D341Med (cell line): ENCODE data around the gene SYNE2.
"Not testable (repeated sequence)": the region's sequence is repeated elsewhere in the genome, so short reads cannot be mapped to it uniquely, and the experiment has no call there.

Source experiments
- DNase-seq: peaks from one replicate; pipeline ENCODE4 v3.0.0; 2012; ENCODE audit warnings: low spot score

SYNE2 gene

DNA sequence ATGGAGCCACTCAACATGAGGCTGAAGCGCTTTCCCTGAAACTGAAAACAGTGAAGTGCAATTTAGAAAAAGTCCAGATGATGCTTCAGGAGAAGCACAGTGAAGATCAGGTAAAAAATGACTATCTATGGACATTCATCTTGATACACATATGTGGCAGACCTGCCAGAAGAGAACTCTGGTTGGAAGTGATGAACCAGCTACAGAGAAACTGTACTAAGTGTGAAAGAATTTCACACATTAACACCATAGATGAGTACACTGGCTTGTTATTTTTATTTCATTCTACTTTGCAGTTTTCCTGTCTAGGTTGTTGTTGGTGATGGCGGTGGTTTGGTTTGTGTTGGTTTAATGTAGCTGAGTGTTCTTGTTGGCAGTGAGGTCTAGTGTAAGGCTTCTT, 266.7 kb downstream of the SYNE2 start:
- DNase-seq, result no peak

DNA sequence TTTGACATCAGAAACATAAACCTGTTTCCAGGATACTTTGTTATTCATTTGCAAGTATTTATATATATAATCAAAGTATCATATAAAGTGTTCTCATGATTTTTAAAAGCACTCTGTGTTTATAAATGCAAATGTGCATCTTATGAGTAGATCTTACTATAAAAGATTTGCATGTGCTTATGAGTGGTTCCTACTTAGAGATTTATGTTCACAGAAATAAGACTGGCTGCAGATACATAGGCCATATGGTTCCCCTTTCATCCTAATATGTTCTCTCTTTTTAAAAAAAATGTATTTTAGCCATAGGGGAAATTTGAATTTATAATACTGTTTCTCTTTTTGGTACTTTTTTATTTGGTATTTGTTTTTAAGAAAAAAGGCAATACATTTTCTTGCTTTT, 267.2 kb downstream of the SYNE2 start:
- DNase-seq, result no peak

DNA sequence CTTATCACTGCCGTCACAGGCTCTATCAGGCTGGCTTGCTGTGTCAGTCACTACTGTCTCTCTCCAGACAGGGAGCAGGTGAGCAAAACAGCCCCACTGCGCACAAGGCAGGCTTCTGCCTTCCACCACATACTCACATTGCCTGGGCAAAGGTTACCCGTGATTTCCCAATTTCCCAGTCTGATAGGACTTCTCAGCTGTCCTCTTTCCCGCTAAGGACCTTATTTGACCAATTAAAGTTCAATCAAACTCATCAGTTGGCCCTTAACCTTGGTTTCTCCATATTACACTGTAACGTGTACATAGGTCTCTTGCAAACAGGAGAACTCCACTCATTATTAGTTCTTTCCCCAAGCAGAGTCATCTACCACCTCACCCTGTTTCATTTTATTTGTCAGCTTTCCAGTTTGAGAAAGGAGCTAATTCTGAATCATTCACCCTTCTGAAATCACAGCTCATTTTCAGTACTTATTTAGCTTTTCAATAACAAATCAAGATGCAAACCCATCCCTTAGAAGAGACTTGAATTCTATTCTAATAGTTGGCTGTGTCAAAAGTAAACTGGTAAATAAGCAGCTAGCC, 270.5 kb downstream of the SYNE2 start:
- no peak for DNase-seq

DNA sequence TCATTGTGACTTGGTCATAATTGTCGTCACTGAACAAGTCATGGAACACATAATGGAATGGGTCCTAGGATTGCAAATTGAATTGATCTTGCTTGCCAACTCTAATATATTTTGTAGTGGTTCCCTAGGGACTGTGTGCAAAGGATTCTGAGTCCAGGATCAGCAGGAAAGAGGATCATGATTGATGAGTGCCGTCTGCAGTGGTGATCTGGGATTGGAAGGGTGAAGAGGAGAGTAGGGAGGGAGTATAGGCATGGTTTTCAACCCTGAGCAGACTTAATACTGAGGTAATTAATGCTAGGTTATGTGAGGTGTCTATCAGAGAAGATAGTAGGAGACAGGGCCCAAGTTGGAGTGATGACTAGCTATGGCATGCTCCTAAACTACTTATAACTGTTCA, 272.5 kb downstream of the SYNE2 start:
- no peak for DNase-seq

DNA sequence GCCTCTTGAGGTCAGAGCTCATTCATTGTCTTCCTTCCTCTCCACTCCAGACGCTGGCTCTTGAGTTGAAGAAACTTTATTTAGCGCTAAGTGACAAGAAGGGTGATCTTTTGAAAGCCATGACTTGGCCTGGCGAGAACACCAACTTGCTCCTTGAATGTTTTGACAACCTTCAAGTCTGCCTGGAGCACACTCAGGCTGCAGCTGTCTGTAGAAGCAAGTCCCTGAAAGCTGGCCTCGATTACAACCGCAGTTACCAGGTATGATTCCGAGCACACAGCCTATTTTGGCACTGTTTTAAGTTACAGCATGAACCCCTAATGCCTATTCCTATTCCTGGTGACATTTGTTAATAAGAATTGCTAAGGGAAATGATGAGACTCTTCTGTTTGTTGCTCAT, 273.7 kb downstream of the SYNE2 start:
- DNase-seq, result no peak

DNA sequence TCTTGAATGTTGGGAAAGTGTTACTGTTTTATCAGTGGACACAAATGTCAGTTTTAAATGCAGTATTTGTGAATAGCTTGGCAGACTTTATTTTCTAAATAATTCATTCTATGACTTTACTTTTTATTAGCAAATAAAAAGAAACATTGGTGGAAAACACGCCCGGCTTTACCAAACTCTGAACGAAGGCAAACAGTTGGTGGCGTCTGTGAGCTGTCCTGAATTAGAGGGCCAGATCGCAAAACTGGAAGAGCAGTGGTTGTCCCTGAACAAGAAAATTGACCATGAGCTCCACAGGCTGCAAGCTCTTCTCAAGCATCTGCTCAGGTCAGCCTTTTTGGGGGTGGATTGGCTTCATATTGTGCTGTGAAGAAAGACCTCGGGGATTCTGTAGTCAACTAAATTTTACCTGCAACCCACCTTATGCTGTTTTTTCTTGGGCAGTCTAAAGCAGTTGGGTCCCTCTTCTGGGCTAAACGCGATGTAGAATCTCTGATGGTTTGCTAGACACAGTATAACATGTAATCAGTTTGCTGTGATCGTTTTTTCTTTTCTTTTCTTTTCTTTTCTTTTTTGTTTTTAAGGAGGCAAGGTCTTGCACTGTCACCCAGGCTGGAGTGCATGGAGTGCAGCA, 285.0 kb downstream of the SYNE2 start:
- DNase-seq, result peak; percentile 36

DNA sequence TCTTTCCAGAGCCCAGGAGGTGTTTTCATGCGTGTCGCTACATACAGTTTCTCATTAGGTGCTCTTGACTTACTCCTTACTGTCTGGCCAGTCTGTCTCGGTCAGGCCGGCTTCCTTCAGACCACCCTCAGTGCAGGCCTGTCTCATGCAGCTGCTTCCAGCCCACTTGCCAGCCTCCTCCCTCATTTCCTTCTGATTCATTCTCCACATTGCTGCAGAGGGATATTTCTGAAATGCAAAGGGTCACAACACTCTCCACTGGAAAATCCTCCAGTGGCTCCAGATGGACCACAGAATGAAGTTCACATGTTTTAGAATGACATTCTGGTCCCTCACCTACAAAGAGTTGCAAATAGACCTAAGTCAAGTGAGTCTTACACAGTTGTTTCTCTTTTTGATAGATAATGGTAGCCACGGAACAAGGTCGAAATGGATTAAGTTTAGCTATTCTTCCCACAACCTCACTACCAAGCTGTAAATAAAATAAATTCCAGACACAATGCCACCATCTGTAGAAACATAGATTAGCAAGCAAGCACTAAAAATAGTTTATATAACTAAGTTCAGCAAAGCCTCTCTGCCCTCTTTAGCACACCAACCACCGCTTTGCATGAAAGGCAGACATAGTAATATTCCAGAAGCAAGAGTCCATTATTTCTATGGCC, 294.5 kb downstream of the SYNE2 start:
- no peak for DNase-seq

DNA sequence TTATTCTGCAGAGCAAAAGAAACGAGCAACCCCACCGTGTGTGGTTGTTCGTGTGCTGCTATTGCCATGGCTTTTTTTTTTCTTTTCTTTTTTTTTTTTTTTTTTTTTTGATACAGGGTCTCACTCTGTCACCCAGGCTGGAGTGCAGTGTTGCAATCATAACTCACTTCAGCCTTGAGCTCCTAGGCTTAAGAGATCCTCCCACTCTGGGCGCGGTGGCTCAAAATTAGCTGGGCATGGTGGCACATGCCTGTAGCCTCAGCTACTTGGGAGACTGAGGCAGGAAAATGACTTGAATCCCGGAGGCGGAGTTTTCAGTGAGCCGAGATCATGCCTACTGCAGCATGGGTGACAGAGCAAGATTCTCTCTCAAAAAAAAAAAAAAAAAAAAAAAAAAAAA, 297.1 kb downstream of the SYNE2 start:
- no peak for DNase-seq

DNA sequence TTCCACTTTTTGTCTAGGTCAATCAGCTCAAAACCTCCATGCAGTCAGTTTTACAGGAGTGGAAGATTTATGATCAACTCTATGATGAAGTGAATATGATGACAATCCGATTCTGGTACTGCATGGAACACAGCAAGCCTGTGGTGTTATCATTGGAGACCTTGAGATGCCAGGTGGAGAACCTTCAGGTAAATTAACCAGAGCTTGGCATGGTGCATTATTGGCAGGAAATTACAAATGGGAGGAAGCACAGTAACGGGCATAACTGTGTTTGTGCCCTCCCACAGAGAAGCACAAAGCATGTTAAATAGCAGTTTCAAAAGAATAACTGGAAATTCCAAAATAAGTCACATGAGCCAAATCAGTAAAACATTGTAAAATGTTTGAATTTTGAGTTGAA, 305.8 kb downstream of the SYNE2 start:
- no peak for DNase-seq

DNA sequence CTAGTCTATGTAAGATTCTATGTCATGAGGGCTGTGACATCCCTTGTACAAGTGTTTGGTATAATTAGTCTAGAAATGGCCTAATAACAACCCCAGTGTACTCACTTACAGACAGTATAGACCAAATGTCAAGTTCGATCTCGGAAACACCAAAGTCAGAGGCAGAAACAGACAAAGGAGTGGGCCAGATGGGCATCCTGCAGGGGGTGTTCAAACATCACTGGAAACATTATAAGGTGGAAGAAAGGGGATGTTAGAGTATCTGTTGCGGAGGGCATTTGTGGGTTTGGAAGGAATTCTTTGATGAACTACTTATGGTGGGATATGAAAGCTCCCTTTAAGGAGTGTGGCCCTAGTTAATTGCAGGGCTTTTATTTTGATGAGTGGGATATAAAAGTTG, 306.8 kb downstream of the SYNE2 start:
- DNase-seq, result no peak

DNA sequence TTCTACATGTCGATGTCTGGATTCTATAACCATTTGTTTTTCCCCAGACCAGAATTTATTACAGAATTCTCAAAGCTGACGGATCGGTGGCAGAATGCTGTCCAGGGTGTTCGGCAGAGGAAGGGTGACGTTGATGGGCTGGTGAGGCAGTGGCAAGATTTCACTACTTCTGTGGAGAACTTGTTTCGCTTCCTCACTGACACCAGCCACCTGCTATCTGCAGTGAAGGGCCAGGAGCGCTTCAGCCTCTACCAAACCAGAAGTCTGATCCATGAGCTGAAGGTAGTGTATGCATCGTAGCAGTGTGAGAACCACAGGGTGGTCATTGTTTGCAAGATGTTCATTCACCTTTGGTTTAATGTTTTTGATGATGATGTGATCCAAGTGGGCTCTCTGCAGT, 317.4 kb downstream of the SYNE2 start:
- DNase-seq, result no peak

DNA sequence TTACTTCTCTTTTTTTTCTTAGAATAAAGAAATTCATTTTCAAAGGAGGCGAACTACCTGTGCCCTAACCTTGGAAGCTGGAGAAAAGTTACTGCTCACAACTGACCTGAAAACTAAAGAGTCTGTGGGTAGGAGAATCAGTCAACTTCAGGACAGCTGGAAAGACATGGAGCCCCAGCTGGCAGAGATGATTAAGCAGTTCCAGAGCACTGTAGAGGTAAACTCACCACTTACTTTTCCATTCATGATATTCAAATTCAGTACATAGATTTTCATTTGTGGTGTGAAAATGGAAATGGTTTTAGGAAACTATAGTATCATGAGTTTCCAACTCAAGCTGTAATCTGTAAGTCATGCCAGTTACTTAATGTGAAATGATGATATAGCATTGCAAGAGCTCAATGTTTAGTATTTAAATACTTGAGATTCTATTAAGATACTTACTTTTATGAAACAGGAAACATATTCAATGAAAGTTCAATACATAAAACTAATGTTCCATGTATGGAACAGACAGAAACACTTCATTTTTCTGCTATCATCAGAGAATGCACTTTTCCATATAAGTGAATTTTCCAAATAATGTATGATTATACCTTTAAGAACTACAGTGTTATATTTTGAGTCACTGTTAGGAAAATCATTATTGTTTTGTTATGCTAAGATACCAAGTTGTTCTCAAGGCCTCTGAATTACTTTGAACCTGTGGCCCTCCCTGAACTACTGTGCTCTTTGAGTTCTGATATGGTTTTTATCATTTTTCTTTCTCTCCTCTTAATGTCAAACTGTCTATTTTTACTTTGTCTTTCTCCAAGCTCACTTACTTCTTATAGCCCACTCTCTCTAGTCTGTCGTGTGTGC, 322.3 kb downstream of the SYNE2 start:
- no peak for DNase-seq

DNA sequence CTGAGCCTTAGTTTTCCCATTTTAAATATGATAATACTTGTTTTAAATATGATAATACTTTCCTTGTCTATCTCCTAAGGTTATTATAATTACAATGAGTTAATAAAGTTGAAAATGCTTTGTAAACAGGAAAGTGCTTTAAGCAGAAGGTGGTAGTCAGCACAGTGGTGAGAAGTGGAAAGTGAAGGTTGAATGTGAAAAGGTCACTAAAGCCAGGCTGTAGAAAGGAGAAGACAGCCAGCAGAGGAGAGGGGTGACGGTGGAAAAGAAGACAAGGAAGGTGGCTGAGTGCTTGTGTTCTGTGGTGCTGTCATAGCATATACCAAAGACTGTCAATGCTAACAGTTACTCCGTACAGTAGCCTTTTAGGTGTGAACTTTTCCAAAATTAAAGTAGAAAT, 323.5 kb downstream of the SYNE2 start:
- DNase-seq, result no peak

DNA sequence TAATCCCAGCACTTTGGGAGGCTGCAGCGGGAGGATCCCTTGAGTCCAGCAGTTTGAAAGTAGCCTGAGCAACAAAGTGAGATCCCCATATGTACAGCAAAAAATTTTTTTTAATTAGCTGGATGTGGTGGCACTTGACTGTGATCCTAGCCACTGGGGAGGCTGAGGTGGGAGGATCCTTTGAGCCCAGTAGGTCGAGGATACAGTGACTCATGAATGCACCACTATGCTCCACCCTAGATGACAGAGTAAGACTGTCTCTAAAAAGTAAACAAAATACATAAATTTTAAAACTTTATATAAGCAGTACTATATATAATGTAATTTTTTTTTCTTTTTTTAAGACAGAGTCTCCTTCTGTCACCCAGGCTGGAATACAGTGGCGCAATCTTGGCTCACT, 326.0 kb downstream of the SYNE2 start:
- DNase-seq, result no peak

DNA sequence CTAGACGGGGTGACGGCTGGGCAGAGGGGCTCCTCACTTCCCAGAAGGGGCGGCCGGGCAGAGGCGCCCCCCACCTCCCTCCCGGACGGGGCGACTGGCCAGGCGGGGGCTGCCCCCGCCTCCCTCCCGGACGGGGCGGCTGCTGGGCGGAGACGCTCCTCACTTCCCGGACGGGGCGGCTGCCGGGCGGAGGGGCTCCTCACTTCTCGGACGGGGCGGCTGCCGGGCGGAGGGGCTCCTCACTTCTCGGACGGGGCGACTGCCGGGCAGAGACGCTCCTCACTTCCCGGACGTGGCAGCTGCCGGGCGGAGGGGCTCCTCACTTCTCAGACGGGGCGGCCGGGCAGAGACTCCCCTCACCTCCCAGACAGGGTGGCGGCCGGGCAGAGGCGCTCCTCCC, 330.1 kb downstream of the SYNE2 start:
- DNase-seq, result not testable (repeated sequence)

DNA sequence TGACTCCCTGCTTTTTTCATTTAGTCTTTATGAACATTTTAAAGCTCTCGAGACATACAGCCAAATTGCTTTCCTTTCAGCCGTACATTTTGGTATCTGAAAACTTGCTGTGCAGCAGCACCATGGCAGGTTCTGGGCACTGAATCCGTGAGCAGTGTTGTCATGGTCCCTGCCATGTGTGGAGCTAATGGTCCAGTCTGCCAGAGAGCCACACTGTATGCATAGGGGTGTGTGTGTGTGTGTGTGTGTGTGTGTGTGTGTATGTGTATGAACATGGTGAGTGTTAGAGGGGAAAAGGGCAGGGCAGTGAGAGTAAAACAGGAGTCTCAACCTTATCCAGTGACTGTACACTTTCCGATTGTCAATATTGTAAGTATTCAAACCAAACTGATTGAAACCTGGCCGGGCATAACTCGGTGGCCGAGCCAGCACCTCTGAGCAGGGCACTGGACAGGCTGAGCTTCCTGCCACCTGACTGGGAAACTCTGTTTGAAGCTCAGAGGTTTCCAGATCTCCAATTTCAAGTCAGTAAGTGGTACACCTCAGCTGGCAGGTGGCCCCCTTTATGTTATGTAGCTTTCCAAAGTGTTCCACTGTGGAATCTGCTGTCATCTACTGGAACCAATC, 331.4 kb downstream of the SYNE2 start:
- no peak for DNase-seq

DNA sequence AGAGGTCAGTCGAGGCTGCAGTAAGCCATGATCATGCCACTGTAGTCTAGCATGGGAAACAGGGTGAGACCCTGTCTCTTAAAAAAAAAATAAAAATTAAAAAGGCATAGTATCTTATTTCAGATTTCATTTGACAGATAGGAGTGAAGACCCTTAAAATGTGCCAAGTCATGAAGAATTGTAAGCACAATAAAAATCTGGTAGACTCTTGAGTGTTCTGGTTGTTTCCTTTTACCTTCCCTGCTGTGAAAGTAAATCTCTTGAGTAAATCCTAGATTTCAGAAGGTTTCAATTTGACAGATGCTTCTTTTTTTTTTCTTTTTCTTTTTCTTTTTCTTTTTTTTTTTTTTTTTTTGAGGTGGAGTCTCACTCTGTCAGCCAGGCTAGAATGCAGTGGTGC, 332.4 kb downstream of the SYNE2 start:
- no peak for DNase-seq

DNA sequence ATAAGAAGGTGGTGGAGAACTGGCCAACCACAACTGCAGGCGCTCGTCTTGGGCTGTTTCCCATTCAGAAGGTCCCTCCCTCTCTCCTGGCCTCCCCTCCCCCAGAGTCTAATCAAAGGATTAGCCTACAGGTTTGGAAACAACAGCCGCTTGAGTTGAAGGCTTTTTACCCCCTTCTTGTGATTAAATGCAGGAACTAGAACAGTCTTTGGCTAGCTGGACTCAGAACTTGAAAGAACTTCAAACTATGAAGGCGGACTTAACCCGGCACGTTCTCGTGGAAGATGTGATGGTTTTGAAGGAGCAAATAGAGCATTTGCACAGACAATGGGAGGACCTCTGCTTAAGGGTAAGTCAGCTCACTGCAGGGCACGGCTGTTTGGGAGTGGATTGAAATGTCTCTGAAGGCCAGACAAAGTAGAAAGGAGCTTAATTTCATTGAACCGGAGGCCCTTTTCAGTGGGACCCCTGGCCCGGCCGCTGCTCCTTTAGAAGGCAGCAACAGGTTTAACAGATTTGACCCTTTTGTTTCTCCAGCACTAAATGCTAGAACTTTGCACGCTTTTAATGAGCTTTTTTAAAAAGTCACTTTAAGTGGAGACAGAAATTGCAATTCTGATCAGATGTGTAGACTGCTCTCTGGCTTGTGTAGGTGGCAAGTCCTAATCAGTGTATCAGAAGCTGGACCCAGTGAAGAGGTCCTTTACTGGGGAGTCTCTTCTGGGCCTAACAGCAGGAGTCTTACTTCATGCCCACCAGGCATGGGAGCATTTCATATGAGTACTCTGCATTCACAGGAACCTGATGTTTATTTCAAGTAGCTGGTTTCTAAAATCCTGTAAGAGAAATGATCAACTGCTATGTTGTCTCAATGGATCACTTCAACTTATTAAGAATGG, 333.7 kb downstream of the SYNE2 start:
- DNase-seq, result peak; percentile 53

DNA sequence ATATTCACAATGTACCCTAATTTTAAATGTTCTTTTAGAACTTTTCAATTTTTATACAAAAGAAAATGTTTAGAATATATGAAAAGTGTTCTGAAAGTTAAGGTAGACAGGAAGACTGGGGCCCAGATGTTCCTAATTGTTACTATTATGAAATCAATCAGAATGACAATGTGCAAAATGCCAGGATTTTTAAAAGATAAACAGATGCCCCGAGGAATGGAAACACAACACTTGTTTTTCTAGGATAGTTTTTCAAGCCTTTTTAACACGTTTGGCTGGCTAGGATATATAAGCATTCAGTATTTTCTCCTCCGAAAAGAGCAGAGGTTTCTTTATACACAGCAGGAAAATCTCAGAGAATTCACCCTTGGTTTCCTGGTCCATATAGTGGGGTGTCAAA, 334.5 kb downstream of the SYNE2 start:
- no peak for DNase-seq

DNA sequence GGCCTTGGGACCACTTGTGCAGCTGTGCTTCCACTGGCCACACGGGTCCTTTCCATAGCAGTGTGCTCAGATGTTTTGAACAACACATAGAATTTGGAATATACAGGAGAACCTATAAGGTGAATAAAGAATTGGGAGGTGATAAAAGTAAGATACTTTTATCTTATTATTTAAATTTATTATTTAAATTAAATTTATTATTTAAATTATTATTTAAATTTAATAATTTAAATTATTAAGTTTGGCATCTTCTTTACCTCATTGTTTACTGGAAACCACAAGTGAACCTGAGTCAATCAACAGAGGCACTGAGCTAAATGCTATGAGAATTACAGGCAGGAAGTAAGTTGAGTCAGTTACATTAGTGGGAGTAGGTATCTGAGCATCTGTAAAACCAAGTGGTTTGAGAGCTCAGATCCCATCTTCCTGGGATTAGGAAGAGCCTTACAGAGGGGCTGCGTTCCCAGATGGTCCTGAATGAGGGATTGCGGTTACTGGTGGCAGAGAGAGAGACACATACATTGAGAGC, 338.2 kb downstream of the SYNE2 start:
- no peak for DNase-seq

DNA sequence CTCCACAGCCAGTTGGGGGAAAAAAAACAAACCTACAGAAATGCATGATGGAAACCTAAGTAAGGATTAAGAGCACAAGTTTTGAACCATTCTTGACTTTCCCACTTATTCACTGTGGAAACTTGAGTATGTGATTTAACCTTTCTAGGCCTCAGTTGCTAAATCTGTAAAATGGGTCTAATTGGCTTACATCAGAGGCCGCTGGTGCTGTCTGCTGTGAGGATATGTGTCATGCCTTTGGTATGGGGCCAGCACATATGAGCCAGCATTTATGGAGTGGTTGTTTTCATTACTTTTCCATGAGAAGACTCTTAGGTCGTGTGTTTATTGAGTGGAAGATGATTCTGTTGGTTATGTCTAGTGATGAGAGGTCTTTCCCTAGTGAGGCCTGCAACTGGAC, 339.0 kb downstream of the SYNE2 start:
- DNase-seq, result no peak
